ENCODE measurements around the gene BICC1. TPM values are rescaled to one million over a fixed set of nuclear protein-coding genes. Genes with fewer than 3 reads are reported as not detected.
A peak's percentile ranks its signal among the peaks of the same experiment; 100 is the strongest.

Gene BICC1
- total RNA-seq, 6 donors from 2014 or later: 3.1 to 10.5 (median 3.9) TPM

GRCh38 chr10:58517491-58518355 lies 5.1 kb downstream of the BICC1 start:
- DNase-seq (no peak), ATAC-seq (ENCODE audit: low FRiP score in 2 of 2) (no peak)
- Histone ChIP-seq H3K4me3 (no peak overlapping the region), H3K36me3 (no peaks in the 10 kb centered on the region), H3K27ac (no peak overlapping the region), H3K4me1 (peaks cover 7 to 11% (median 8%) of the 10 kb centered on the region in 4 donors), H3K27me3 (peaks cover 0 to 7% (median 2%) of the 10 kb centered on the region in 4 donors), H3K9me3 (no peaks in the 10 kb centered on the region)
- TF ChIP-seq EP300 (IDR thresholded peaks at IDR 0.05): no peak
- TF ChIP-seq POLR2AphosphoS5 (IDR thresholded peaks at IDR 0.05): no peak
- no peak for TF ChIP-seq POLR2A (IDR thresholded peaks at IDR 0.05)
- TF ChIP-seq CTCF (IDR thresholded peaks at IDR 0.05): no peak
- 47 to 58% methylated on average over 4 of the region's 4 CpGs for WGBS, 2 donors

DNA sequence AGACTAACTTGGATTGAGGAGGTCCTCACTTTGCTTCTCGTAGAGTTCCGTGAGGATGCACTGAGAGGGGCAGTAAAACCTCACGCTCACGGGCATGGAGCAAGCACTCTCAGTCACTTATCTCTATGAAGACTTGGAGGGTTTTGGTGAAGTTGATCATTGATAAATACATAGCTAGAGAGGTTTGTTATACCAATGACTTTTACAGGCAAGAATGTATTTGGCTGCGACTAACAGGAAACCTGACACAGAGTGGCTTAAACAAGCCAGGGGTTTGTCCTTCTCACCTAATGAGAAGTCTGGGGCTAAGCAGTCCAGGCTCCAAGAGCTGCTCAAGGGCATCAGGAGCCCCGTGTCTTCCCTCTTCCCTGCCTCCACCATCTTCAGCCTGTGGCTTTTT lies 6.1 kb downstream of the BICC1 start:
- DNase-seq: no peak
- 40 to 64% methylated on average over 6 of the region's 6 CpGs for WGBS, 2 donors
- Histone ChIP-seq H3K27me3 (no peaks in the 10 kb centered on the region), H3K4me3 (no peak overlapping the region), H3K4me1 (peaks cover 0 to 2% (median under 1%) of the 10 kb centered on the region in 4 donors), H3K27ac (no peak overlapping the region), H3K36me3 (no peaks in the 10 kb centered on the region), H3K9me3 (no peaks in the 10 kb centered on the region)
- no peak for ATAC-seq (ENCODE audit: low FRiP score in 2 of 2)
- no peak for TF ChIP-seq POLR2A (IDR thresholded peaks at IDR 0.05)
- TF ChIP-seq POLR2AphosphoS5 (IDR thresholded peaks at IDR 0.05): no peak
- TF ChIP-seq CTCF (IDR thresholded peaks at IDR 0.05): no peak
- no peak for TF ChIP-seq EP300 (IDR thresholded peaks at IDR 0.05)

DNA sequence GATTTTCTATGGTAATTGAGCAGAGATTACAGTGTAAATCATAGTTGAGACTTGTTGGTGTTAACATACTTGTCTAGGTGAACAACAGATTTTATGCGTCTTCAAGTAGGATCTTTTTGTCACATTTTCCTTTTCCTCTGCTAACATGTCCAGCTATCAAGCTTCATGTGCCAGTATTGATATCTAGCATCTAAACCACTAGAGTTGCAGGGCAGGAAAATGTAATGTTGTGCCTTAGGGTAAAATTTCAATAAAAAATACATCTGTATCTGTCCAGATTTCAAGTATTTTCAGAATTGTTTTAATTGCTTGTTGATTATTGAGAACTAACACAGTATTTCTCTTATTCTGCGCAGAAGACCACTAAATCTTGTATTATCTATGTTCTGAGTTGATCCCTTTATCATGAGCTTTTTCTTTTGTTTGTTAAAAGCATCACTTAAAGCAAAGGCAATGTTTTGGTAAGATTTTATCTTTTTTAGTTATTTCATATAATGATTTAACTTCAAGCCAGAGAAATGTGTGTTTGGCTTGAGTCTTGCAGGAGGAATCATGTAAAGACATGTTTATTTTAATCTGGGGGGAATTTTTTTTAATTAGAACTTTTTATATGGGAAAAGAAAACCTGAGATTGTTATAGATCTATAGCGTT lies 16.5 kb downstream of the BICC1 start:
- ATAC-seq (ENCODE audit: low FRiP score in 2 of 2) (no peak), DNase-seq (no peak)
- 72 to 94% methylated on average over 3 of the region's 3 CpGs for WGBS, 2 donors
- Histone ChIP-seq H3K36me3 (no peaks in the 10 kb centered on the region), H3K27ac (no peak overlapping the region), H3K27me3 (no peaks in the 10 kb centered on the region), H3K4me3 (no peak overlapping the region), H3K4me1 (no peaks in the 10 kb centered on the region), H3K9me3 (no peaks in the 10 kb centered on the region)
- TF ChIP-seq POLR2A (IDR thresholded peaks at IDR 0.05) (no peak), EP300 (IDR thresholded peaks at IDR 0.05) (no peak), POLR2AphosphoS5 (IDR thresholded peaks at IDR 0.05) (no peak), CTCF (IDR thresholded peaks at IDR 0.05) (no peak)

DNA sequence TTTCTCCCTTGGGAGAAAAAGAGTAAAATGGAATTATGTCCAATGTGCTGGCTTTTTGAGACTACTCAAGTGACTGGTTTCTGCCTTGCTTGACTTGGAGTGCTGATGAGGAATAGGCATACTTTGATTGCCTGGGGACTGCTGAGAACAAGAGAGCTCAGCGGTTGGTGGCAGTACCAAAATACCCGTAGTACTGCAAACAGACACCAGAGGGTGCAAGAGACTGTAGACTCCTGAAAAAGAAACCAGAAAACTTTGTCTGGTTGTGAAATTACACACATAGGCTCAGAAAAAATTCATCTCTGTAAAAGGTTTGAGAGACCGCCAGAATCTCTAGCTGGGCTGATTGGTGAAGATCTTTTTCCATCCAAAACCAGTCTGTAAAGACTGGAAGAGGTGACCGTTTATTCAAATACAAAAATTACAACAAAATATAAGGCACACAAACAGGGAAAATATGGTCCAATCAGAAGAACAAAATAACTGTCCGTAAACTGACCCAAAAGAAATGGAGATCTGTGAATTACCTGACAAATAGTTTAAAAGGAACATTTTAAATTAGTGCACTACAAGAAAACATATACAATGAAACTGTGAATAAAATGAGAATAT lies 18.5 kb downstream of the BICC1 start:
- ATAC-seq (ENCODE audit: low FRiP score in 2 of 2) (peak; percentile 69 to 78), DNase-seq (peak in 1 of 2 donors; percentile 37)
- H3K4me1 ChIP-seq: no peaks in the 10 kb centered on the region
- H3K36me3 ChIP-seq: no peaks in the 10 kb centered on the region
- no peak overlapping the region for H3K4me3 ChIP-seq
- no peak overlapping the region for H3K27ac ChIP-seq
- no peaks in the 10 kb centered on the region for H3K9me3 ChIP-seq
- no peaks in the 10 kb centered on the region for H3K27me3 ChIP-seq
- 53 to 55% methylated on average over 5 of the region's 5 CpGs for WGBS, 2 donors
- TF ChIP-seq POLR2A (IDR thresholded peaks at IDR 0.05) (no peak), POLR2AphosphoS5 (IDR thresholded peaks at IDR 0.05) (no peak), CTCF (IDR thresholded peaks at IDR 0.05) (peak; percentile 46 to 76 (median 64)), EP300 (IDR thresholded peaks at IDR 0.05) (no peak)

All from upper lobe of left lung (tissue), 6 donors.